ENCODE measurements around the gene HS2ST1. TPM values are rescaled to one million over a fixed set of nuclear protein-coding genes. Genes with fewer than 3 reads are reported as not detected.
A peak's percentile ranks its signal among the peaks of the same experiment; 100 is the strongest.
"Not testable (repeated sequence)": the region's sequence is repeated elsewhere in the genome, so short reads cannot be mapped to it uniquely, and the experiment has no call there.

Gene HS2ST1
- total RNA-seq (12.3 TPM), polyA plus RNA-seq (1 to 10 TPM; 7.7 to 9.4 (median 7.9) TPM)

DNA sequence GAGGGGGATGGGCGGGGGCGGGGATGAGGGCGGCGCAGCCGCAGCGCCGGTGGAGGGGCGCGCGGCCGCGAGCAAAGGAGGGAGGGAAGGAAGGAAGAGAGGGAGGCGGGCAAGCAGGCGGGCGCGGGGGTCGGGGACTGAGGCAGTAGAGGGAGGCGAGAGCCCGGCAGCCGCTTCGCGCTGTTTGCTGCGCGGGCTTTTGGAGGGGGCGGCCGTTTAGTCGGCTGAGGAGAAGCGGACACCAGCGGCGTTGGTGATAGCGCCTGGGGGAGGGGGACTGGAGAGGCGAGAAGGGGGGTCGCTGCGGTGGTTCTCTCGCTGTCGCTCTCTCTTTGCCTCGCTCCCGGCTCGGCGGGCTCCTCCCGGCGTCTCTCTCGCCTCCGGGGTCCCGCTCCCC lies at the start of gene HS2ST1:
HS2ST1 (plus strand) TSS at position 35 of the 397 bp plus-strand sequence.
- H3K27me3 ChIP-seq (ENCODE audit: control insufficient read depth, insufficient read depth, low read length) = no peaks in the 10 kb centered on the region
- peak within 1 kb of the TSS; percentile 97 for H3K27ac ChIP-seq (ENCODE audit: insufficient read depth, low read length, poor library complexity, severe bottlenecking)
- no peaks in the 10 kb centered on the region for H3K9me3 Mint-ChIP-seq
- ATAC-seq (ENCODE audit: low read depth in 2 of 2) = no peak
- DNase-seq = no peak
- no peaks in the 10 kb centered on the region for H3K9me3 ChIP-seq (ENCODE audit: control insufficient read depth in 2 of 2, low read length in 2 of 2)
- H3K27me3 Mint-ChIP-seq = peaks cover 4% of the 10 kb centered on the region
- peak within 1 kb of the TSS; percentile 98 for H3K4me3 ChIP-seq (ENCODE audit: low read depth, low read length)
- H3K4me1 Mint-ChIP-seq = peaks cover 15 to 45% (median 32%) of the 10 kb centered on the region in 4 donors
- peaks cover 43% of the 10 kb centered on the region for H3K4me1 ChIP-seq (ENCODE audit: control insufficient read depth, insufficient read depth, low read length, poor library complexity, severe bottlenecking)
- H3K4me3 Mint-ChIP-seq = no peak within 1 kb of the TSS
- H3K36me3 Mint-ChIP-seq = peaks cover 13% of the 10 kb centered on the region
- peaks cover 6% of the 10 kb centered on the region for H3K36me3 ChIP-seq (ENCODE audit: control insufficient read depth, insufficient read depth, low read length)
- H3K27ac Mint-ChIP-seq = no peak within 1 kb of the TSS

DNA sequence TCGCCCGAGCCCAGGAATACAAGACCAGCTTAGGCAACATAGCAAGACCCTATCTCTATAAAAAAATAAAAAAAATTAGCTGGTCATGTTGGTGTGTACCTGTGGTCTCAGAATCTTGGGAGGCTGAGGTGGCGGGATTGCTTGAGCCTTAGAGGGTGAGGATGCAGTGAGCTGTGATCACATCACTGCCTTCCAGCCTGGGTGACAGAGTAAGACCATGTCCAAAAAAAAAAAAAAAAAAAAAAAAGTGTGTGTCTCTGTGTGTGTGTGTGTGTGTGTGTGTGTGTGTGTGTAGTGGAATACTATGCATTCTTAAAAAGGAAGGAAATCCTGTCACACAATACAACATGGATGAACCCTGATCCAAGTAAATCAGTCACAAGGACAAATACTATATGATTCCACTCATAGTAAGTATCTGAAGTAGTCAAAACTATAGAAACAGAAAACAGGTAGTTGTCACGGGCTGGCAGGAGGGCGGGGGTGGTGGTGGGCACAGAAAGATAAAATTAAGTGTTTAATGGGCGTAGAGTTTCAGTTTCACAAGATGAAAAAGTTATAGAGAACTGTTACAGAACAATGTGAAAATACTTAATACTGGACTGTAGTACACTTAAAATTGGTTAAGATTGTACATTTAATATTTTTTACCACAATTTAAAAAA lies 48.3 kb upstream of the HS2ST1 start:
- Histone ChIP-seq H3K4me1 (ENCODE audit: control insufficient read depth, insufficient read depth, low read length, poor library complexity, severe bottlenecking) (no peaks in the 10 kb centered on the region), H3K27me3 (ENCODE audit: control insufficient read depth, insufficient read depth, low read length) (no peaks in the 10 kb centered on the region), H3K27ac (ENCODE audit: insufficient read depth, low read length, poor library complexity, severe bottlenecking) (no peak overlapping the region), H3K9me3 (ENCODE audit: control insufficient read depth in 2 of 2, low read length in 2 of 2) (no peaks in the 10 kb centered on the region), H3K36me3 (ENCODE audit: control insufficient read depth, insufficient read depth, low read length) (peaks cover 20% of the 10 kb centered on the region), H3K4me3 (ENCODE audit: low read depth, low read length) (no peak overlapping the region)
- Mint-ChIP-seq H3K36me3 (peaks cover 17% of the 10 kb centered on the region), H3K4me1 (peaks cover 11 to 37% (median 22%) of the 10 kb centered on the region in 4 donors), H3K9me3 (no peaks in the 10 kb centered on the region), H3K4me3 (no peak overlapping the region), H3K27me3 (no peaks in the 10 kb centered on the region), H3K27ac (peak overlapping the region; percentile 2 to 59 (median 3))
- no peak for ATAC-seq (ENCODE audit: low read depth in 2 of 2)
- DNase-seq = peak in 1 of 3 donors; percentile 46

DNA sequence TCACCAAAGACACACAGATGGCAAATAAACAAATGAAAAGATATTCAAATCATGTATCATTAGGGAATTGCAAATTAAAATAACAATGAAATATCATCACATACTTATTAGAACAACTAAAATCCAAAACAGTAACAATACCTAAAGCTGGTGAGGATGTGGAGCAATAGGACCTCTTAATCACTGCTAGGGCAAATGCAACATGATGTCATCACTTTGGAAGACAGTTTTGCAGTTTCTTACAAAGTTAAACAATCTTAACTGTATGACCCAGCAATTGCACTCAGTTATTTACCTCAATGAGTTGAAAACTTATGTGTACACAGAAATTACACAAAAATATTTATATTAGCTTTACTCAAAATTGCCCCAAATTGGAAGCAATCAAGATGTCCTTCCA lies 47.8 kb upstream of the HS2ST1 start:
- H3K36me3 Mint-ChIP-seq = peaks cover 17% of the 10 kb centered on the region
- H3K27ac Mint-ChIP-seq = peak overlapping the region in 1 of 3 donors; percentile 59
- no peak overlapping the region for H3K4me3 ChIP-seq (ENCODE audit: low read depth, low read length)

DNA sequence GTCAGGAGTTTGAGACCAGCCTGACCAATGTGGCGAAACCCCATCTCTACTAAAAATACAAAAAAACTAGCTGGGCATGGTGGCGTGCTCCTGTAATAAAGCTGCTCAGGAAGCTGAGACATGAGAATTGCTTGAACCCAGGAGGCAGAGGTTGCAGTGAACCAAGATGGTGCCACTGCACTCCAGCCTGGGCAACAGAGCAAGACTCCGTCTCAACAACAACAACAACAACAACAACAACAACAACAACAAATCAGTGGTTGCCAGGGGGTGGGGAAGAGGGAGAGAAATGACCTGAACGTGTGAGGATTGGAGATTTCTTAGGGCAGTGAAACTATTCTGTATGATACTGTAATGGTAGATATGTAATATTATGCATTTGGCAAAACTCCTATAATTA lies 47.2 kb upstream of the HS2ST1 start:
- H3K9me3 Mint-ChIP-seq = not testable (repeated sequence)
- peak overlapping the region in 1 of 3 donors; percentile 52 for H3K27ac Mint-ChIP-seq

More for the DNA sequence above, 47.8 kb upstream of the HS2ST1 start:
- ATAC-seq (ENCODE audit: low read depth in 2 of 2) = no peak
- H3K27ac ChIP-seq (ENCODE audit: insufficient read depth, low read length, poor library complexity, severe bottlenecking) = no peak overlapping the region
- no peaks in the 10 kb centered on the region for H3K9me3 Mint-ChIP-seq
- H3K27me3 ChIP-seq (ENCODE audit: control insufficient read depth, insufficient read depth, low read length) = no peaks in the 10 kb centered on the region
- H3K36me3 ChIP-seq (ENCODE audit: control insufficient read depth, insufficient read depth, low read length) = peaks cover 14% of the 10 kb centered on the region
- DNase-seq = peak in 1 of 3 donors; percentile 9
- H3K27me3 Mint-ChIP-seq = no peaks in the 10 kb centered on the region
- H3K4me1 Mint-ChIP-seq = peaks cover 7 to 37% (median 25%) of the 10 kb centered on the region in 4 donors
- H3K9me3 ChIP-seq (ENCODE audit: control insufficient read depth in 2 of 2, low read length in 2 of 2) = no peaks in the 10 kb centered on the region
- no peaks in the 10 kb centered on the region for H3K4me1 ChIP-seq (ENCODE audit: control insufficient read depth, insufficient read depth, low read length, poor library complexity, severe bottlenecking)
- H3K4me3 Mint-ChIP-seq = no peak overlapping the region

DNA sequence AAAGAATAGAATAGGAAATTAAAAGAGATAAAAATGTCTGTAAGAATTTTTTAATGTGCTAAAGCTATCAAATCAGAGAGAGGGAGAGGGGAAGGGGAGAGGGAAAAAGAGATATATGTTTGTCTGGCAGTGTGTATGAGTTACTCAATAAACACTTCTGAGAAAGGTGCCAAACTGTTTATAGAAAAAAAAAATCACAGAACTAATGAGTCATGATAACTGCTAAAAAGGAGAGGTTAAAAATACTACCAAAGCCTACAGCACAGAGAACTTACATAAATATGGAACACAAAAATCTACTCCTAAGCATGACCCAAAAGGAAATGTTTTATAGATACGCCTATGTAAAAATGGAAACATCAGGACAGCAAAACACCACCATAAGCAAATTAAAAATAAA lies 46.0 kb upstream of the HS2ST1 start:
- H3K27me3 Mint-ChIP-seq = no peaks in the 10 kb centered on the region
- DNase-seq (peak in 1 of 3 donors; percentile 17), ATAC-seq (ENCODE audit: low read depth in 2 of 2) (peak; percentile 22 to 52)
- H3K4me1 Mint-ChIP-seq = peaks cover 8 to 35% (median 25%) of the 10 kb centered on the region in 4 donors
- H3K4me3 Mint-ChIP-seq = no peak overlapping the region
- no peaks in the 10 kb centered on the region for H3K9me3 Mint-ChIP-seq
- Histone ChIP-seq H3K4me3 (ENCODE audit: low read depth, low read length) (no peak overlapping the region), H3K4me1 (ENCODE audit: control insufficient read depth, insufficient read depth, low read length, poor library complexity, severe bottlenecking) (no peaks in the 10 kb centered on the region), H3K27ac (ENCODE audit: insufficient read depth, low read length, poor library complexity, severe bottlenecking) (no peak overlapping the region), H3K36me3 (ENCODE audit: control insufficient read depth, insufficient read depth, low read length) (peaks cover 2% of the 10 kb centered on the region), H3K27me3 (ENCODE audit: control insufficient read depth, insufficient read depth, low read length) (no peaks in the 10 kb centered on the region), H3K9me3 (ENCODE audit: control insufficient read depth in 2 of 2, low read length in 2 of 2) (no peaks in the 10 kb centered on the region)
- H3K36me3 Mint-ChIP-seq = peaks cover 17% of the 10 kb centered on the region
- peak overlapping the region in 2 of 3 donors; percentile 26 to 28 for H3K27ac Mint-ChIP-seq

More for the DNA sequence above, 47.2 kb upstream of the HS2ST1 start:
- not testable (repeated sequence) for DNase-seq; H3K4me3 Mint-ChIP-seq; ATAC-seq (ENCODE audit: low read depth in 2 of 2); H3K4me1 ChIP-seq (ENCODE audit: control insufficient read depth, insufficient read depth, low read length, poor library complexity, severe bottlenecking); H3K4me3 ChIP-seq (ENCODE audit: low read depth, low read length); H3K27me3 Mint-ChIP-seq; H3K27me3 ChIP-seq (ENCODE audit: control insufficient read depth, insufficient read depth, low read length); H3K27ac ChIP-seq (ENCODE audit: insufficient read depth, low read length, poor library complexity, severe bottlenecking); H3K9me3 ChIP-seq (ENCODE audit: control insufficient read depth in 2 of 2, low read length in 2 of 2)
- peaks cover 7 to 37% (median 25%) of the 10 kb centered on the region in 4 donors for H3K4me1 Mint-ChIP-seq
- peaks cover 13% of the 10 kb centered on the region for H3K36me3 ChIP-seq (ENCODE audit: control insufficient read depth, insufficient read depth, low read length)
- H3K36me3 Mint-ChIP-seq = peaks cover 17% of the 10 kb centered on the region

DNA sequence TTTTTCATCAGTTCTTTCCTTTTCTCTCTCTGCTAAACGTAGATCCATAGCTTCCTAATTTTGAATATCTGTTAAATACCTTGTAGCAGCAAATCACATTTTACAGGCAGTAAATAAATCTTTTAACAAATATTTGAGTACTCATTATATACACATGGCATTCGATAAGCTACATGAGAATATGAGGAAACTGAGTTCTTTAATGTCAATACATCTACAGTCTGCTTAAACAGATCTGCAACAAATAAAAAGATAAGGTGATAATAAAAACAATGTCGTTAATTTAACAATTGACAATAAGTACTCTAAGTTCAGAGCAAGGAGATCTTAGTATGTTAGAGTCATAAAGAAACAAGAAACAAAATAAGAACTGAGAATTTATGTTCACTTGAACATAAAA lies 43.4 kb upstream of the HS2ST1 start:
- no peaks in the 10 kb centered on the region for H3K9me3 Mint-ChIP-seq
- Histone ChIP-seq H3K9me3 (ENCODE audit: control insufficient read depth in 2 of 2, low read length in 2 of 2) (no peaks in the 10 kb centered on the region), H3K4me3 (ENCODE audit: low read depth, low read length) (no peak overlapping the region), H3K27me3 (ENCODE audit: control insufficient read depth, insufficient read depth, low read length) (no peaks in the 10 kb centered on the region), H3K36me3 (ENCODE audit: control insufficient read depth, insufficient read depth, low read length) (no peaks in the 10 kb centered on the region), H3K27ac (ENCODE audit: insufficient read depth, low read length, poor library complexity, severe bottlenecking) (no peak overlapping the region), H3K4me1 (ENCODE audit: control insufficient read depth, insufficient read depth, low read length, poor library complexity, severe bottlenecking) (no peaks in the 10 kb centered on the region)
- no peaks in the 10 kb centered on the region for H3K27me3 Mint-ChIP-seq
- H3K36me3 Mint-ChIP-seq = peaks cover 12% of the 10 kb centered on the region
- no peak for DNase-seq
- no peak overlapping the region for H3K4me3 Mint-ChIP-seq
- ATAC-seq (ENCODE audit: low read depth in 2 of 2) = no peak
- H3K4me1 Mint-ChIP-seq = peaks cover 11 to 35% (median 26%) of the 10 kb centered on the region in 4 donors
- H3K27ac Mint-ChIP-seq = no peak overlapping the region

DNA sequence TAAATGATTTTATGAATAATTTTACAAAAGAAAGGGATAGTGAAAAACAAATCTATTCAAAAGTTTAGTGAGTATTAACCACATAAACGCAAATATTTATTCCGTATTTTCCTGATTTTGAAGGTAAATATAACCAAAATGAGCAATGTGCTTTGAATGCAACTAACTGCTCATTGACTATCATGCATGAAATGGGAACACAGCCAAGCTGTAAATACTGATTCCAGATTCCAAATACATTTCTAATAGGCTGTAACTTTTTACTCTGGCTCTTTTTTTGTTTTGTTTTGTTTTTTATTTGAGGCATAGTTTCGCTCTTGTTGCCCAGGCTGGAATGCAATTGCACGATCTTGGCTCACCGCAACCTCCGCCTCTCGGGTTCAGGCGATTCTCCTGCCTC lies 42.3 kb upstream of the HS2ST1 start:
- H3K4me3 Mint-ChIP-seq = no peak overlapping the region
- Histone ChIP-seq H3K27ac (ENCODE audit: insufficient read depth, low read length, poor library complexity, severe bottlenecking) (no peak overlapping the region), H3K4me1 (ENCODE audit: control insufficient read depth, insufficient read depth, low read length, poor library complexity, severe bottlenecking) (no peaks in the 10 kb centered on the region), H3K36me3 (ENCODE audit: control insufficient read depth, insufficient read depth, low read length) (peaks cover 2% of the 10 kb centered on the region), H3K9me3 (ENCODE audit: control insufficient read depth in 2 of 2, low read length in 2 of 2) (no peaks in the 10 kb centered on the region), H3K4me3 (ENCODE audit: low read depth, low read length) (no peak overlapping the region), H3K27me3 (ENCODE audit: control insufficient read depth, insufficient read depth, low read length) (no peaks in the 10 kb centered on the region)
- DNase-seq = no peak
- peaks cover 12% of the 10 kb centered on the region for H3K36me3 Mint-ChIP-seq
- peaks cover 17 to 40% (median 22%) of the 10 kb centered on the region in 4 donors for H3K4me1 Mint-ChIP-seq
- no peak overlapping the region for H3K27ac Mint-ChIP-seq
- no peaks in the 10 kb centered on the region for H3K27me3 Mint-ChIP-seq
- H3K9me3 Mint-ChIP-seq = no peaks in the 10 kb centered on the region
- ATAC-seq (ENCODE audit: low read depth in 2 of 2) = no peak

DNA sequence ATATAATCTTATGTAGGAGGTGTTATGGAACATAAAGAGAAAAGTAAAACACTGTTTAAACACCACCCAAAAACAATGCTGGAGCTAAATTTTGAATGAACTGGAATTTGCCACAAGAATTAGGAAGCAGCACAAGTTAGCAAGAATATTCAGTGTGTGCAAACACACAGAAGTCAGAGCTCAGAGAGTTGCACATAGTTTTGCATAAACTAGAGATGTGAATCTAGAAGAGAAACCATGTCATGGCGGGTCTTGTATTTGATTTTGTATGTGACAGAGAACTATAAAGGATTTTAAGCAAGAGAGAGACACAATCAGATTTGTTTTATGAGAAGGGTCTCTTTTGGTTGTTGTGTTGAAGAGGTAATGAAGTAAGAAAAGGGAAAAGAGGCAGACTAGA lies 38.7 kb upstream of the HS2ST1 start:
- Mint-ChIP-seq H3K4me1 (peaks cover 2 to 33% (median 13%) of the 10 kb centered on the region in 4 donors), H3K4me3 (no peak overlapping the region), H3K27me3 (no peaks in the 10 kb centered on the region), H3K27ac (no peak overlapping the region), H3K36me3 (peaks cover 8% of the 10 kb centered on the region), H3K9me3 (no peaks in the 10 kb centered on the region)
- H3K27ac ChIP-seq (ENCODE audit: insufficient read depth, low read length, poor library complexity, severe bottlenecking) = no peak overlapping the region
- H3K27me3 ChIP-seq (ENCODE audit: control insufficient read depth, insufficient read depth, low read length) = no peaks in the 10 kb centered on the region
- H3K9me3 ChIP-seq (ENCODE audit: control insufficient read depth in 2 of 2, low read length in 2 of 2) = no peaks in the 10 kb centered on the region
- DNase-seq = no peak
- H3K4me3 ChIP-seq (ENCODE audit: low read depth, low read length) = no peak overlapping the region
- peaks cover 18% of the 10 kb centered on the region for H3K36me3 ChIP-seq (ENCODE audit: control insufficient read depth, insufficient read depth, low read length)
- no peak for ATAC-seq (ENCODE audit: low read depth in 2 of 2)
- H3K4me1 ChIP-seq (ENCODE audit: control insufficient read depth, insufficient read depth, low read length, poor library complexity, severe bottlenecking) = no peaks in the 10 kb centered on the region
